Fibroblast of the conjunctiva (primary cell): ENCODE results near the gene CDHR4.
"Not testable (repeated sequence)": the region's sequence is repeated elsewhere in the genome, so short reads cannot be mapped to it uniquely, and the experiment has no call there.

Experiments
- DNase-seq: peaks from one replicate; pipeline ENCODE4 v3.0.0-alpha.2; 2010; ENCODE audit warnings: low read depth

Gene CDHR4

DNA sequence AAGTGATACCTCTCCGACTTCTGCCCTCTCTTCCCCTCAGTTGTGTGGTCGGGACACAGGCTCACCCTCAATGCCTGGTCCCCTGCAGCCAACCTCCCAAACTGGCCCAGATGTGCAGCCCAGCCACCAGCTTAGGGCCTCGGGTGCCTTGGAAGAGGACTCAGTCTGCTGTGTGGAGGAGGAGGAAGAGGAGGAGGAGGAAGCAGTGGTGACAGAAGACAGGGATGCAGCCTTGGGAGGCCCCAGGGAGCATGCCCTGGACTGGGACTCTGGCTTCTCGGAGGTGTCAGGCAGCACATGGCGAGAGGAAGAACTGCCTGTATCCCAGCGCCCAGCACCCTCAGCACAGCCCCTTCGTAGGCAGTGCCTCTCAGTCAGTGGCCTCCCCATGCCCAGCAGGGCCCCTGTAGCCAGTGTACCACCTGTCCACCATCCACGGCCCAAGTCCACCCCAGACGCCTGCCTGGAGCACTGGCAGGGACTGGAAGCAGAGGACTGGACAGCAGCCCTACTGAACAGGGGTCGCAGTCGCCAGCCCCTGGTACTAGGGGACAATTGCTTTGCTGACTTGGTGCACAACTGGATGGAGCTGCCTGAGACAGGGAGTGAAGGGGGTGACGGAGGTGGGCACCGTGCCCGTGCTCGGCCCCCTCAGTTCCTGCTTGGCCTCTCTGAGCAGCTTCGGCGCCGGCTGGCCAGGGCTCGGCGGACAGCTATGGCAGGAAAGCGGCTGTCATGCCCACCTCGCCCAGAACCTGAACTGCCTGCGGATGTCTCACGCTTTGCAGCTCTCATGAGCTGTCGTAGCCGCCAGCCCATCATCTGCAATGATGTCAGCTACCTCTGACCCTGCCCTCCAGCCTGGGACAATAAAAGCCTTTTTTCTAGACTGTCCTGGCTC is 4.7 kb upstream of the CDHR4 start:
- no peak for DNase-seq

DNA sequence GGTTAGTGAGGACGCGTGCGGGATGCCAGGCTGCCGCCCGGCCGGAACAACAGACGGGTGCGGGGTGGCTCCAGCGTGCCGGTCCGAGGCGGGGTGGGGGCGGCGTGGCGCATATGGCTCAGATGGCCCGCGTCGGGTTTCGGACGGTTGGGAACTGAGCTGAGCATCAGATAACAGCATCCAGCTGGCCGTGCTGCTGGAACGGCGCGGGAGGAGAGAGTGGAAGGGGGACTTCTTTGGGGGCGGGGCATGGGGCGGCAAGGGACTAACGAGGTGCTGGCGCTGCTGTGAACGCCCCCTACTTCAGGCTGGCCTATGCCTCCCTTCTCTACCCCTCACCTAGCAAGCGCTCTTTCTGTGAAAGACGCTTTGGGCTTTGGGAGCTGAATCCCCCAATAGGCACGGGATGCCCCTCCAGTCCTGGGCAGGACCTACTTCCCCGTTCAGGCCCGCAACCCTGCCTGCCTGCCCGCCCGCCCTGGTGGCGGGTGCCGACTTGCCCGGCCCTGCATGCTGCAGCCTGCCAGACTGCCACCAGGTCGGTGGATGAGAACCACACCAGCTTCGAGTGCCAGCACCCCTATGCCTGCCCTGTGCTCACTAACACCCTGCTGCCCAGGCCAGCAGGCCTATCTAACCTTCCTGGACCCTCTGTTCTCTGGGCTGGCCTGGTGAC is 3.9 kb upstream of the CDHR4 start:
- no peak for DNase-seq

DNA sequence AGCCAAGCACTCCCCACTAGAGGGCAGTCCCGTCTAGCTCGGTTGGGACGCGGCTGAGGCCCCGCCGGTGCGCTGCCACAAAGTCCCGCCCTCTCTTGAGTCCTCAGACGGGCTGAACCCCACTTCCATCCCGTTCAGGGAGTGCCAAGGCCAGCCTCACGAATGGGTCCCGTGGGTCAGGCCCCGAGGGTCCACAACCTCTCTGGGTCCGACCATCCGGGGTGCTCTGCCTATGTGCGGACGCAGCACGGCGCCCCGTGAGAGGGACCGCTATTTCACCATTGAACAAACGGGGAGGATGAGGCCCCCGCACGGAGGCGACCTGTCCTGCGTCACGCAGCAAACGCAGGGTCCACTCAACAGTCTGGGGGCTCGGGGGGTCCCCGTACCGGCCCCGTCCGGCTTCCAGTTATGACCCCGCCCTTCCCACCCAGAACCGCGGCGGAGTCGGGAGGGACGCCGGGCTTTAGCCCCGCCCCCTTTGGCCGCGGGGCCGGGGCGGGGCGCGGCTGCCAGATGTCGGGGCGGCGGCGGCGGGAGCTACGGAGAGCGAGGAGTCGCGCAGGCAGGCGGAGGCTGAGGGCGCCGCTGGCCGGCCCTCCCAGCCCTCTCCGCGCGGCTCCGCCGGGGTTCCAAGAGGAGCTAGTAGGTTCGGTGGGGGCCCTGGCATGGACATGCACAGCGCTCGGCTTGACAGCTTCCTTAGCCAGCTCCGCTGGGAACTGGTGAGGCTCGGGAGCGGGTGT is 3.2 kb upstream of the CDHR4 start, which contains the start of gene INKA1:
Gene INKA1, plus strand, starts transcription at position 543 of the 746 bp plus-strand sequence. Its CDS starts 132 bp downstream, at position 675.
- DNase-seq: peak; percentile 71

DNA sequence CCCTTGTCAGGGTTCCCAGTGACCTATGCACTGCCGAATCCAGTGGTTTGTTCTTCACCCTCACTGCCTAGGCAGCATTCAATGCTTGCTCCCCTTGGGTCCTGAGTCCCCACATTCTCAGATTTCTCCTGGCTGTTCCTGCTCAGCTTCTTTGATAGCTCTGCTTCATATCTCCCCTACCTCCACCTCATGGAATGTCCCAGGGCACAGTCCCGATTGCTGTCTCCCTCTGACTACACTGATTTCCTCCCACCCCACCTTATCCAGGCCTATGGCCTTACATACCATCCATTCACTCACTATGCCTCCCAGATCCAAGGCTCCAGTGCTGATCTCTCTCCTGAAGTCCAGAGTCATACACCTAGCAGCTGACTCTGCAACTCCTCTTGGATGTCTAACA is 1.5 kb upstream of the CDHR4 start:
- no peak for DNase-seq

DNA sequence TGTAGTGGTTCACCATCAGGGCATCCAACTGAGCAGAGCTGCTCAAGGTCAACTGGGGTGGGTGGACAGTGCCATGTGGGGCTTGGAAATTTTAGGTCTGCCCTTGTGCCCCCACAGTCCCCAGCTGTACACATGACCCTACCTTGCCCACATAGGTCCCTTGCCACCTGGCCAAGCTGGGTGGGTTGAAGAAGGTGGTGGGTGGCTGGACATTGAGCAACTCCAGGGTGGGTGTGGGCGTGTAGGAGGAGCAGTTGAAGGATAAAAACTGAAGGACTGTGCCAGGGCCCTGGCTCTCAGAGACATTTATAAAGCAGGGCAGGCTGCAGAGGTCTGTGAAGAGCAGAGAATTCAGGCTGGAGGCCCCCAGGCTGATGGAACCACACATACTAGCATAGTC is 568 bp downstream of the CDHR4 start:
- no peak for DNase-seq

DNA sequence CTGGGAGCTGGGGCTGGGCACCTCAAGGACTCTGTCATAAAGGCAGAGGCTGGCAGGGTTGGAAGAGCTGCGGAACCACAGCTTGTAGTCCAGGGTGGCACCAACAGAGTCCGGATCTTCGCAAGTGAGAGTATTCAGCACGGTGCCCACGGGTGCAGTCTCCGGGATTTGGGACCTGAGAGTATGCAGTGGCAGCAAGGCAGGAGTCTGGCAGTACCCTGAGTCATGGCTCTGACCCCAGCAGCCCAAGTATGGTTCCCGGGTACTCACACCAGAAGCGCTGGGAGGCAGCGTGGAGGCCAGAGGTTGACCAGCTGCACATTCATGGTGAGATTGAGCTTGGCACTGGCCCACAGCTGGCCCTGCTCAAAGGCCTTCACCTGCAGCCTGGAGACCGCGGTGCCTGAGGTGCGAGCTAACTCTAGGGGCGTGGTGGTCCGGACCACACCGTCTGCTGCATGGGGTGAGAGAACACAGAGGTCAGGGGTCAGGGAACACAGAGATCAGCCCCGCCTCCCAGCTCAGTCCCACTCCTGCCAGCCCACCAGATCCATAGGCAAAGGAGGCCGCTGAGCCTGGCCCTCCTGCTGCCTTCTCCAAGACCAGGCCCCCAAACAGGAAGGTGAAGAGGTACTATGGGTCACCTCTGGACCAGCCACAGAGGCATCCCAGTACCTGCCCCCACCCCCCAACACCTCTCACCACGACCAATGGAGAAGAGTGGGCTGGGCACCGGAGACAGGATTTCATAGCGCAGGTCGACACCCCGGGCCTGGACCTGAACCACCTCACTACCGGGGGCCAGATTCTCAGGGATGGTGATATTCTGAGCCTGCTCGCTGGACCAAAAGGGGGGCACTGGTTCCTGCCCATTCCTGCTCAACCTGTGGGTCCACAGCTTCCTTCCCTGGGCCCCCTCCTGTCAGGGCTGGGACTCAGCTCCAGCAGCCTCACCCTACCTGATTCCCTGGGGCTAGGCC is 4.5 kb downstream of the CDHR4 start:
- DNase-seq: no peak

DNA sequence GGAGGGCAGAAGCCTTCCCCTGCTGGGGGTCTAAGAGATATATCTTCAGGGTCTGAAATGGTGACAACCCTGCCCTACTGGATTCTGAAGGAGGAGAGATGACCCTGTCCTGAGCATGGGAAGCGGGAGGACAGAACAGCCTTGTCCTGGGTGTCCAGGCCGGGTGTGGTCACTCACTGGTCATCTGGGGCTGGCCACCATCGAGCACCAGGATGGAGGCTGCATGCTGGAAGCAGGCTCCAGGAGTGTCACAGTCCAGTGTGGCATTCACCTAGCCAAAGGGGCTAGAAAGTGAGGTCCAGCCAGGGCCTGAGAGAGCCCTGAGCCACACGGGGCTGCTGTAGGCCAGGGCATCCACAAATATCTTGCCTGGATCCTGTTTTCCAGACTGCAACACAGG is 5.2 kb downstream of the CDHR4 start:
- DNase-seq: no peak

DNA sequence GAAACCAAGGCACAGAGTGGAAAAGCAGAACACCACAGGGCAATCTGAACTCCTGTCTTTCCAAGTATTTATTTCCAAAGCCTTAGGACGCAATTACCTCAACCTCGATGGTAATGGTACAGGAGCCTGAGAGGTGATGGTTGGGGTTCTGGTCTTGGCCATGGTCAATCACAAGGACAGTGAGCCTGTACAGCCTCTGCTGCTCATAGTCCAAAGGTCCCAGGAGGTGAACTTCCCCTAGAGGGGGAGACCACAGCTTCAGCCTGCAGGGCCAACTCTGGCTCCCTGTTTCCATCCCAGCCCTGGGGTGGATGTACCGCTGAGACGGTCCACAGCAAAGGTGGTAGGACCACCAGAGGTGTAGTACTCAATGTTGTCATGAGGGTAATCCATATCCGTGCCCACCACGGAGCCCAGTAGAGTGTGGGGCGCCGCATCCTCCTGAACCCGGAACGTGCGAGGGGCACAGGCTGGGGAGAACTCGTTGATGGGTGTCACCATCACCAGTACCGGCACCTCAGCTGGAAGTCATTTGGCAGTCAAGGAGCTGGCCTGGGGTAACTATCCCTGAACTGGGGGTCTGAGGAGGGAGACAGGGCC is 6.1 kb downstream of the CDHR4 start:
- no peak for DNase-seq

DNA sequence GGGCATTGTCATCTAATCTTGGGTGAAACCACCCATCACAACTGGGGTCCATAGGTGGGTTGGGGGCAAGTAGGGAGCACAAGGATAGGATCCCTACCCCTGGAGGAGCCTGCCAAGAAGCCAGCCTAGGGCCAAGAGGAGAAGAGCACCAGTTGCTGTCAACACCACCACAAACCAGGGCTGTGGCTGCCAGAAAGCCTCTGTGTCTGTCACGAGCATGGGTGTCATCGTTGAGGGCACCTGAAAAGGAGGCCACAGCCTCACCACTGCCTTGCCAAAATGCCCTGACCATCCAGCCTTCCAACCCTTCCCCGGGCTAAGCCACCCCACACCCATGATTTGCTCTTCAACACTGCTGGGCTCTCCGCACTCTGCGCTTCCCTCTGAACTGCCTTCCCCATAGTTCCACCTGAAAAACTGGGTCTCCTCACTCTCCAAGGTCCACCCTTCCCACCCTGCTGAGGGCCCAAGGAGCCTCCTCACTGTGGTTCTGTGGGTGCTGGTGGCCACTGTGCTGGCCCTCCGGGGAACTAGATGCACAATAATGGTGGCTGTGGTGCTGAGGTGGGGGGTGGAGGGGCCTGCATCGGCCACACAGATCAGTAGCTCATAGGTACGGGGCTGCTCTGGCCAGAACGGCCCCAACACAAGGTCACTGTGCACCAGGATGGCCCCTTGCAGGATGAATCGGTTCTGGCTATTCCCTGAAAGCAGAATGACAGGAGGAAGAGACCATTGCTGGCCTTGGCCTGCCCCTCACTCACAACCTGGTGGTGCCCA is 7.1 kb downstream of the CDHR4 start:
- no peak for DNase-seq

DNA sequence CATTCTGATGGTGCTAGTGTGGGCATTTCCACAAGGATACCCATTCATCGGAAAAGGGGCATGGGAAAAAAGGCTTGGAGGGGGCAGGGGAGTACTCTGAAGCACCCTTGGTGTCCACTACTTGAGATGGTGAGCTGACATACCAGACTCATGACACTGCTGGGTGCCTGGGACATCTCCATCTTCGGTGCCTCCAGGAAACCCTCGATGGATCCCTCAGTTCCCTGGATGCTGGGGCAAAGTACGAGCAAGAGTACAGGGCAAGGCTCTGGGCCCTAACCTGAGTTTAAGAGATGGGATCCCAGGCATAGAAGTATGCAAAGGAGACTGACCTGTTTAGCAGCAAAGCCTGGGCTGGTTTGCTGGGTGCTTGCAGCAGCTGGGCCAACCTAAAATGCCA is 8.1 kb downstream of the CDHR4 start:
- DNase-seq: no peak

DNA sequence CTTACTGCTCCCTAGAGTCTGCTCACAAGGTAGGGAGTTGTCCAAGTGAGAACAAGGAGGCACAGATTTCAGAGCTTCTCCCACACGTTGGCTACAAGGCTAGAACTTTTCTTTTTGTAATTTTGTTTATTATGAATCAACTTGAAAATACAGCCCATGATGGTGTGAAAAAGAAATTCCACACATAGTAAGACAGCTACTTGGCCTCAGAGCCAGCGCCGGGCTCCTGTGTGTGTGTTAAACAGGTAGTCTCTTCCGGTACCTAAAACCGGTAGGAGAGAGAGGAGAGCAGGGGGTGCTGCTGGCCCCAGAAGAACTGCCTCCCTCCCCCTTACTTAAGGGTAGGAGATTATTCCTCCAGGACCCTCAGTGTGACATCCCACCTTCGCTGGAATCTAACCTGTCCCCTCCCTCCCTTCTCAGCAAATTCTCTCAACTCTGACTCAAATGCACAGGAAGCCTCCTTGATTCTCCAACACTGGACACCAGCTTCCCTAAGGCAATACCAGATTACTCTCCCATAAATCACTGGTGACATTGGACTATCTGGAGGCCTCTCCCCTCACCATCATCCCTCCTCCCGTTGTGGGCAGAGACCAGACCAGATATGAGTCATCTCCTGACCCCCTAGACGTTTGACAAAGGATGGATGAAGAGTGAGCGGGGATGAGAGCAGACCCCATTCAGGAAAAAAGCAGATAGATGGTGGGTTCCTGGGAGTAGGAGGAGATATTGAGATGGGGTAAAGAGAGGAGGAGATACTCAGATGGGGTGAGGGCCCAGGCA is 8.9 kb downstream of the CDHR4 start:
- no peak for DNase-seq

DNA sequence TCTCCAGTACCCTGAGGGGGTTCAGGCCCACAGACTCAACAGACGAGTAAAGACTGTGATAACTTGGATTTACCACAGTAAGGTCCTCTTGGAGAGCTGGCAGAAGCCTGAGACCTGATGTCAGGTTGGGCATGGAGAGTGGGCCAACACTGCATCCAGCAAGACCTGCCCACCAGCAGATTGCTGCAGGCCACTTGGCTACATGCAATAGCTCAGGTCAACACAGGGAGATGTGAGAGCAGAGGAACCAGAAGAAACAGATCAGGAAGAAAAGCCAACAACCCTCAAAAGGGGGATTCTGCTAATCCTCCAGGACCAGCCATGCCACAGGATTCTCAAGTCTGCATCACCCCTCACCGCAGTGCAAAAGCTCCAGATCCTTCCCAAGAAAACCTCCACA is 11.6 kb downstream of the CDHR4 start:
- DNase-seq: no peak

DNA sequence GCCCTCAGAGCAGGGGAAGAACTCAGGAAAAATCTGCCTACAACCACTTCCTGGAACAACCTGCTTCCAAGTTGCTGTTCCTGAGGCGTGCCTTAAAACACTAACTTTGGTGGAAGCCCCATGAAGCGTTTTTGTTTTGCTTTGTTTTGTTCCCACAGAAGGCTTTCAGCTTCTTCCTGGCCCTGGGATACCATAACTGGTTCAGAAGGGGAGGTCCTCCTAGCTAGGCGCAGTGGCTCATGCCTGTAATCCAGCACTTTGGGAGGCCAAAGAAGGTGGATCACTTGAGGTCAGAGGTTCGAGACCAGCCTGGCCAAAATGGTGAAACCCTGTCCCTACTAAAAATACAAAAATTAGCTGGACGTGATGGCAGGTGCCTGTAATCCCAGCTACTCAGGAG is 12.1 kb downstream of the CDHR4 start:
- DNase-seq: no peak

DNA sequence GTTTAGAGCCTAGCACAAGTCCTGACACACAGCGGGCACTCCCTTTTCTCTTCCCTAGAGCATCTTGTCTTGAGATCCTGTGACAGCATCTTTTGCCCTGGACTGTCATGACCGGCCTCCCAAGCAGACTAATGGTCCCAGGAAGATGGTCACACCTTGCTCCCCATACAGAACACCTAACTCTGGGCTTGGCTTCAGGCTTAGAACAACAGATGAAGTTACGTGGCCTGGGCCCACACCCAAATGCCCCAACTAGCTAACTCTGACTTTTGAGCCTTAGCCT is 12.6 kb downstream of the CDHR4 start:
- no peak for DNase-seq

DNA sequence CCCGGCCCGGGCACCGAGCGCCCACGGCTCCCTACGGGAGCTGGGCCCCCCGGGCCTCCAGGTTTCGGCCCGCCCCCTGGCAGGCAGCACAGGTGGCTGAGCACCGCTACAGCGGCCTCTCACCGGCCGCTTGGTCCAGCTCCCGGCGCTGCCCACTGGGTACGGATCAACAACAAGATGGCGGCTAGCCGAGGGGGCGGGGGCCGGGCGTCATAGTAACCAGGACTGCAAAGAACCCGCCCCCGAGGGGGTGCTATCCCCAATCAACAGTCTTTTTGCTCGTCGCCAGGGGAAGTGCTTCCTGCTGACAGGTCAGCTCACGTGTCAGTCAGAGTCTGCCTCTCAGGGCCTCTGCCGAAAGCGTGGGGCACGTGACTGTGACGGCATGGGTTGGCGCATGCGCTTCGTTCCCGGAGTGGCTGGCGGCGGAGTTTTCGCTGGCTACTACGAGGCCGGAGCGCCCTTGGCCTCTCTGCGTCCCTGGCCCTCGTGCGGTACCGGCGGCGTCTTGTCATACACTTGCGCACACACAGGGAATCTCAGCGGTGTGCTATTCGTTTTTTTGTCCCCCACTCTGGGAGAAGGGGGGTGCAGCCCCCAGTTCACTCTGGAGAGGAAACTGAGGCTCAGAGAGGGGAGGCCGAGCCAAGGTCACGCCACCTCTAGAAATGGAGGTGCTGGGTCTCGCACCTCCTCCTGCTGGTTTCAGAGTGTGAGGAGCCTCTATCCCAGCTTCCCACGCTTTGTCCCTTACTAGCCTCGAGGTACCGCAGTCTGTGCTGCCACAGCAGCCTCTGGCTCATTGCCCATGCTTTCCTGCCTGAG is 13.1 kb downstream of the CDHR4 start, which contains the start of gene IP6K1:
Gene IP6K1, minus strand, starts transcription at position 186 of the 825 bp plus-strand sequence. CDS start 38,502 bp downstream, outside the sequence.
- peak; percentile 100 for DNase-seq

DNA sequence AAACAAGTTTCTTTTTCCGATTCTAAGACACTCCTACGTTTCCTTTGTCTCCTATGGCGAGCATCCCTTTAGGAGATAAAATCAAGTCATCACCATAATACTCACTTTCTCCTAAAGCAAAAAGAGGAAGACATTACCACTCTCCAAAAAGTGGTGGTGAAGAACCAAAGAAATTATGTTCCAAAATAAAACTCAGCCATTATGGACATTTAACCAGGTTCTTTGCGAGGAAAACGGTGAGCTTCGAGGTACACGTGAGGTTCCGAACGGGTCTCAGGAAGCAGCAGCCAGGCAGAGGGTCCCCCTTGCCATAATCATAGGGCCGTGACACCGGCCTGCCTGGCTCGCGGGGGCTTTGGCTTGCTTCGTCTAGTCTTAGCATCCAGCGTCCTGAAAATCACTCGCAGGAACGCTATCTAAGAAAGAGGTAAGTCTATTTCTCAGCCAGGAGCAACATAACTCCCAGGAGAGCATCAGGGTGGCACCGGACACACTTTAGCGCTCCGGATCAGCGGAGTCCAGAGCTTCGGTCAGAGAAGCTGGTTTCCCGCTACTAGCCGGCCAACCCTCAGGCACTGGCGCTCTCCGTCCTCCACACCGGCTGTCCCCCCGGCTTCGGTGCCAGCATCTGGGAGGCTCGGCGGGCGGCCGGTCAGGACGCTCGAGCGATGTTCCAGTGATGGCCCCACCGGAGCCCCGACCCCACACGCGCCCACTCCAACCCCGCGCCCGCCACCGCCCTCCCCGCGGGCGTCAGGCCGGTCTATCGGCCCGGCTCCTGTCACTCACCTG is 13.9 kb downstream of the CDHR4 start:
- no peak for DNase-seq

DNA sequence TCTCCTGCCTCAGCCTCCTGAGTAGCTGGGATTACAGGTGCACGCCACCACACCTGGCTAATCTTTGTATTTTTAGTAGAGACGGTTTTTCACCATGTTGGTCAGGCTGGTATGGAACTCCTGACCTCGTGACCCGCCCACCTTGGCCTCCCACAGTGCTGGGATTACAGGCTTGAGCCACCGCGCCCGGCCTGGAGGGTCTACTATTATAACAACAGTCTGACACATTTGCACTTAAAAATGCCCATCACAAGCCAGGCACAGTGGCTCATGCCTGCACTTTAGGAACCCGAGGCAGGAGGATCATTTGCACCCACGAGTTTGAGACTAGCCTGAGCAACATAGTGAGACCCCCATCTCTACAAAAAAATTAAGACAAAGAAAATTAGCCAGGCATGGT is 17.4 kb downstream of the CDHR4 start:
- not testable (repeated sequence) for DNase-seq
